GM10266 (cell line): ENCODE data around the gene RIOX2.

ENCODE experiments used
- DNase-seq: peaks from one replicate; pipeline ENCODE4 v3.0.0; 2012; ENCODE audit errors: extremely low spot score
- CTCF ChIP-seq: IDR thresholded peaks from 2 replicates; pipeline ENCODE4 v1.5.1; 2012; ENCODE audit warnings: mild to moderate bottlenecking, low read depth; ENCODE audit not compliant: control insufficient read depth, insufficient read depth; ENCODE audit errors: missing control alignments

RIOX2 gene

DNA sequence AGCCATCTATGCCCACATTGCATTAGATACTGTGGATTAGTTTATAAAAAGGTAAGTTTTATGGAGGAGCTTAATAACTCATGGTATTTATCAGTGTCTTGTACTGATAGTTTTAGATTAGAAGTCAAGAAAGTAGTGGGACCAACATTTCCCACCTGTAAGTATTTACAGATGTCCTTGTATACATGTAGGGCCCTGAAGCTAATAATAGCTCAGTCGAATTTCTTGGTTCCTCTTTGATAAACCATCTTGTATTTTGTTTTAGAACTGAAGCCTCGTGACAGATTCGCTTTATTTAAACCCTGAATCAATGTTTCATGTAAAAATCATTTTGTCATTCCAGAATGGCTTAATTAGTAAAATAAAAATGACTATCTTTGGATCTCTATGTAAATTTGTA is 77.0 kb downstream of the RIOX2 start:
- no peak for TF ChIP-seq CTCF
- DNase-seq = no peak

DNA sequence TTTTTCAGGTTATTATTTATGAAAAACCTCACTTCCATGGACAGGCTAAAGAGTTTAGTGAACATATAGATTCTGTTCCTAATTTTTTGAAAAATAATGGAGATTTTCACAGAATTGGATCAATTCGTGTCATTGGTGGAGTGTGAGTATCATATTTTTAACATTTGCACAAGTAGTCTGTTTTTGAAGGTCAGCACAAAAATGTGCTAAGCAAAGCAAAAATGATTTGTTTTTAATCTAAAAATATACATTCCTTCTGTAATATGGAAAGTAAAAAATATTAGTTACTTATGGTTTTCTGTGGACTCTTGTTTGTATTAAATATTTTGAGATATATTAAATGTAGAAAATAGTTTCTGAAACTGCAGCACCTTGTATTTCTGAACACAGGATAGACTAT is 79.4 kb downstream of the RIOX2 start:
- TF ChIP-seq CTCF = no peak
- no peak for DNase-seq
